Measurements from ENCODE around the gene FCRLA.
"Not testable (repeated sequence)": the region's sequence is repeated elsewhere in the genome, so short reads cannot be mapped to it uniquely, and the experiment has no call there.

FCRLA gene, protein sequence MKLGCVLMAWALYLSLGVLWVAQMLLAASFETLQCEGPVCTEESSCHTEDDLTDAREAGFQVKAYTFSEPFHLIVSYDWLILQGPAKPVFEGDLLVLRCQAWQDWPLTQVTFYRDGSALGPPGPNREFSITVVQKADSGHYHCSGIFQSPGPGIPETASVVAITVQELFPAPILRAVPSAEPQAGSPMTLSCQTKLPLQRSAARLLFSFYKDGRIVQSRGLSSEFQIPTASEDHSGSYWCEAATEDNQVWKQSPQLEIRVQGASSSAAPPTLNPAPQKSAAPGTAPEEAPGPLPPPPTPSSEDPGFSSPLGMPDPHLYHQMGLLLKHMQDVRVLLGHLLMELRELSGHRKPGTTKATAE

DNA sequence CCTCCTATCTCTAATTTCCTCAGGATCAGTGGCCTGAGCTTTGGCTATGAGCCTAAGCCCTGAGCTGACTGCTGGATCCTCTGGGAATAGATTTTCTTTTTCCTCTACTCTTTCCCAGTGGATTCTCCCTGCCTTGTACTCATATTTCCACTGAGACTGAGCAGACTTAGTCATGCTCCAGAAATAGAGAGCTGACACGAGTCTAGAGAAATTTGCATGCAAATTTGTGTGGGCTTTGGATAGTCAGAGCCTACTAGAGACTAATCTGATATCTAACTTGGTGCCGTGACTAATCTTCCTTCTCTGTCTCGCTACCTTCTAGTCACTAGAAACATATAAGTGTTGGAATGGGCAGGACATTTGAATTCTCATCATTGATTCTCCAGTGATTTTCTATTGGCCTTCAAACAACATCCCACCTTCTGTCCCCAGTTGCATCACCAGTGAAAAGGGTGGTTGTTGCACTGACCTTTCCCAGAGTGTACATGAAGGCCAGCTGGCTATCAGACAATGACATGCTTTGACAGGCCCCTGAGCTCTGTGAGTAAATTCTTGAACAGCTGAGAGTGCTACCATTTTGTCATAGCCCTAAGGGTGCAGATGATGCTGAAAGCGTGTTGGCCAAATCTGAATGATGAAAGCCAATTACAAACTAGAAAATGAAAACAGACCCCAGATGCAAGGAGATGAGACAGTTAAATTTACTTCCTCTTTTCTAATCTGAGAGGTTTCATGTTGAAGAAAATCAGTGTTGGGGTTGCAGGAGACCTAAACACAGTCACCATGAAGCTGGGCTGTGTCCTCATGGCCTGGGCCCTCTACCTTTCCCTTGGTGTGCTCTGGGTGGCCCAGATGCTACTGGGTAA lies at the start of gene FCRLA:
Gene FCRLA (plus strand): TSS at position 748 of the 866 bp plus-strand sequence. CDS start 36 bp downstream, at position 784.
- no peak for DNase-seq

DNA sequence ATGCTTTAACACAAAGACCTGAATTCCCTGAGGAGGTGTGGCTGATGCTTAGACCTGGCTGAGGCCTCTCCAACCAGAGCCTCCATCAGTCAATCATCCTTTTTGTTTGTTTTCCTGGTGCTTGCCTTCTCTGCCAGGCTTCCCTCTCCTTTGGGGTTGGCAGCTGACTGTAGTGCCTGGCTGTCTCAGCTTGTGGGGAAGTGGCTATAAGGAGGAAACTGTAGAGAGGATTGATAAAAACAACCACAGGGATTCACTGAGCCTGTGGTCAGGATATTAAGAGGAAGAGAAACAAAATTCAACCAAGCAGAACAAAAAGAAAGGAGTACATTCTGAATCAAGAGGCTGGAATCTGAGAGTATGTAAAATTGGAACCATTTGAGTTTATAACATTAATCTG lies 48.5 kb upstream of the FCRLA start:
- DNase-seq, result not testable (repeated sequence)

DNA sequence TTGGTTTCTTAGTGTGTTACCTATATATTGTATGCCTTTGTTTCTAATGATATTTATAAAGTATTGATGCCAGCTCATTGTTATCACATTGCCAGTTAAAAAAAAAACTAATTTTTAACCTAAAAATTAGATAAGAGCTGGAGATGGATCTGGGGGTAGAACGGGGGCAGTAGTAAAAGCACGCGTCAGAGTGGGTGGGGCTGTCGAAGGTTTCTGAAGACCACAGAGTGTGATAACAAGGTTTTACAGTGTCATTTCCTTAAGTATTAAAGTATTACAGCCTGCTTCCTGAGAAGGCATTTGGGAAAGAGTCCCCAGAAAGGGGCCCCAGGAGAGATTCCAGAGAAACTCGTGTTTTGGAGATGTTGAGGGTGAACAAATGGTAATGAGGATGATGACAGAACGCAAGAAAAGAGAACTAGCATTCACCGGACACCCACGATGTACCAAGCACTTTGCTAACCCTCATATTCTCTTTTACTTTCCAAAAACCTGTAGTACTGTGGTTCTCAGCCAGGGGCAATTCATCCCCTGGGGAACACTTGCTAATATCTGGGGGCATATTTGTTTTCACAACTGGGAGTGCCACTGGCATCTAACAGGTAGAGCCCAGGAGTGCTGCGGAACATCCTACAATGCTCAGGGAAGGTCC lies 45.2 kb upstream of the FCRLA start:
- not testable (repeated sequence) for DNase-seq

DNA sequence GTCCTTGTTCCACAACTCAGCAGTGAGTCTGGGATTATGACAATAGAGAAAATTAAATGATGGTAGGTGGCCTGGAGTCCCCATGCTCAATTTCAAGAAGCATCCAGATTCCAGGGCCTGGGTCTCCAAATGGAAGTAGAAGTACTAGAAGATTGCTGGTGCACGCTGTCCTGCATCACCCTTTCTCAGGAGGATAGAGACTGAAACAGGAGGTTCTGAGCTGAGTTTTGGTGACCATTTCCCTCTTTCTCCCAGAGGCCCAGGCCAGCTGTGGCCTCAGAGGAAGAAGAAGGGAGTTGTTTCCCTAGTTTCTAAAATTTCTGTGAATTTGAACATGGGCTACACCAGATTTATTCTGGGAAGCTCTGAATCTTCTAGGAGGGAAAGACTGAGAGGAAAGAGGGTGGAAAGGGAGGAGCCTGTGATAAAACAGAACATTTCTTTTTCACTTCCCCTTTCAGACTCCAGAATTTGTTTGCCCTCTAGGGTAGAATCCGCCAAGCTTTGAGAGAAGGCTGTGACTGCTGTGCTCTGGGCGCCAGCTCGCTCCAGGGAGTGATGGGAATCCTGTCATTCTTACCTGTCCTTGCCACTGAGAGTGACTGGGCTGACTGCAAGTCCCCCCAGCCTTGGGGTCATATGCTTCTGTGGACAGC lies 44.2 kb upstream of the FCRLA start, which contains the start of gene FCGR2B:
Gene FCGR2B (plus strand): TSS at position 460 of the 656 bp plus-strand sequence. CDS start 99 bp downstream, at position 559.
- not testable (repeated sequence) for DNase-seq

DNA sequence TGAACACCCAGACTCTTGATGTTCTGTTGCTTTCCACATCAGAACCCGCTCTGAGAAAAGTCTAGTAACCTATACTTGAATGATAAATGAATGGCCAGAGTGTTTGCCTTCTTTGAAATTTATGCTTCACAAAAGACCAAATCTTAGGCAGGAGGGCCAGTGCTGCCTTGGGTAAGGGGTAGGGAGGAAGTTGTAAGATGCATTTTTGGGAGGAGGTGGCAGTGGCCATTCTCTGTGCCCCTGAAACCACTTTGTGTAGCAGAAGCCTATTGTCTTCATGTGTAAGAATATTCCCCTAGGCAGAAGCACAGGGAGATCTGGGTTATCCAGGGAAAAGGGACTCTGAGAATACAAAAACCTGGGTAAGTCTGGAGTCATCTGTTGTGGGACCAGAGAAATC lies 43.5 kb upstream of the FCRLA start:
- not testable (repeated sequence) for DNase-seq

DNA sequence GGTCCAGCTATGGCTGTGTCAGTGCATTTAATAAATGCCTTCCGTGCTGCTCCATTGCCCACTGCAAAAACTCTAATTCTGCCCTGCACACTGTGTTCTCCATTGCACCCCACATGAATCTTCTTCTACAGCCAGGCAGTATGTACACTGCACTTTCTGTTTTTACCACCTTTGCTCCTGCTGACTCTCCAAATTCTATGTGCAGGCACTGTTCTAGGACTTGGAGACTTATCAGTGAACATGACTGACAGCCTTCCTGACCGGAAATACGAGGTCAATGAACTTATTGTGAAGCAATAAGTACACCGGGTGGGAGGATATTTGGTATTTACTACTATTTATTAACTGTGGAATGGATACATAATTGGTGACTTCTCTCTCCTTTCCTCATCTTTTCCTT lies 42.3 kb upstream of the FCRLA start:
- DNase-seq, result not testable (repeated sequence)

DNA sequence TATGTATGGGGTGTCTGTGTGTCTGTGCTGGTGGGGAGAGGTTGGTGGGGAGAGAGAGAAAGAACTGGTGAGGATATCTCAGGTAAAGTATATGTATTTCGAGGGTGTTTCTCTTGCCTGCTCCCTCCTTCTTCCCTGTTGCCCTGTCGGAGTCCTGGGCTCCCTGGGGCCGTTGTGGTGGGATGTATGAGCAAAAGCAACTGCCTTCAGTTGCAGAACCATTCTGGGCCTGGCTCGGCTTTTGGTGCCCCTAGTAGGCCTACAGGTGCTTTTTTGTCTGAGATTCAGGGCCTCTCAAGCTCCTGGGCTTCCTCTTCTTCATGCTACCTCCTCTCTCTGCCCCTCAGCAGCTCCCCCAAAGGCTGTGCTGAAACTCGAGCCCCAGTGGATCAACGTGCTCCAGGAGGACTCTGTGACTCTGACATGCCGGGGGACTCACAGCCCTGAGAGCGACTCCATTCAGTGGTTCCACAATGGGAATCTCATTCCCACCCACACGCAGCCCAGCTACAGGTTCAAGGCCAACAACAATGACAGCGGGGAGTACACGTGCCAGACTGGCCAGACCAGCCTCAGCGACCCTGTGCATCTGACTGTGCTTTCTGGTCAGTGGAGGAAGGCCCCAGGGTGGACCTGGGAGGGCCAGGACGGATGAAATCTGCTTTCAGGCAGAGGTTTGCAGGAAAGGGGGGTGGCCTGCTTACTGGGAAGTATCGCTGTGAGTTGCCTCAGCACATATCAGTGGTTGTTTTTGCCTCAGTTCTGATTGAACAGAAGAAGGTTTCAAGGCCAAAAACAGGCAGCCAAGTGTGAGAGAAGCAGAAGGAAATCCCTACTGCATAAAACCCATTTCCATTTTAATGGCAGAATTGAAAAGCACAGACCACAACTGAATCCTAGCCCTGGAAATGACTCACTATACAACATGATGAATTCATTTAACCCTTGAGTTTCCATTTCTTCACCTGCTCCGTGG lies 35.7 kb upstream of the FCRLA start:
- not testable (repeated sequence) for DNase-seq

DNA sequence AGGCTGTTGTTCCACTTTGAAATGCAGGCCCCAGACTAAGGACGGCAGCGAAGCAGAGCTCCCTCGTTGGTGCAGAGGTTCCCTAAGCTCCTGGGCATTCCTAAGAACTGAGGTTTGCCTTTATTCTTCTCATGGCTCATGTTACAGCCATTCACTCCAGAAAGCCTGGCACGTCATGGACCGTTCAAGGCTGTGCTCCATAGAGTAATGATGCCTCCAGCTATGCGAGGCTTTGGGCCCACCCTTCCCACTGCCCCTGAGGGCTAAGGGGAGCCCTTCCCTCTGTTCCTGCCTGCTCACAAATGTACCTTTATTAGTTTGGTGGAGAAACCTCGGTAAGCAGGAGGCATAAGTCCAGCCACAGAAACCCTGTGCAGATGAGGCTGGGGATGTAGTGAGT lies 33.6 kb upstream of the FCRLA start:
- not testable (repeated sequence) for DNase-seq

DNA sequence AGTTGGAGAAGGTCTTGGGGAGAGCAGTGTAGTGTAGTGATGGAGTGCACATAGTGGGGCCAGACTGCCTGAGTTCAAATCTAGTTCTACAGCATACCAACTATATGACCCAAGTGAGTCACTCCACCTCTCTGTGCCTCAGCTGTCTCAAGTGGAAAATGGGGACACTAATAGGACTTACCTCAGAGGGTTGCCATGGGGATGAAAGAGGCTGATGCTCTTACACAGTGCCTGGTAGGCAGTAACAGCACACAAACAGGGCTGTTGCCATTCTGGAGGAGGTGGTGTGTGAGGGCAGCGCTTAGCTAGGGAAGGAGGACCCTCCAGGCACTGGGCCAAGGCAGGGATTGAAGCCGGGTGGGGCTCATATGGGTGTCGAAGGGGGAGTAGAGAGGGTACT lies 32.6 kb upstream of the FCRLA start:
- not testable (repeated sequence) for DNase-seq

DNA sequence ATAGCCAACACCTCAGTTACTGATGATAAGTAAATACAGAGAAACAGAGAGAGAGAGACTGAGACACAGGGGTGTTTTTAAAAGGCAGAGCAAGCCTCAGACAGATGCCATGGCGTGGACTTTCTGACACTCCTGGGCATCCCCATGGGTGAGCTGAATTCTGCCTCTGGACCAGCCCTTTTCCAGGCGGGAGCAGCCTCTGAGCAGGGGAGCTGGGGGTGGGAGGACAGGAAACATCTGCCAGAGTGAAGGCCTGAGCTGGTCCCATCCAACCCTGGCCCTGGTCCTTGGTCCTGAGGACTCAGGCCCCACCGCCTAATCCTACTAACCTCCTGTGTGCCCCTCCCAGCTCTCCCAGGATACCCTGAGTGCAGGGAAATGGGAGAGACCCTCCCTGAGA lies 32.1 kb upstream of the FCRLA start:
- not testable (repeated sequence) for DNase-seq

DNA sequence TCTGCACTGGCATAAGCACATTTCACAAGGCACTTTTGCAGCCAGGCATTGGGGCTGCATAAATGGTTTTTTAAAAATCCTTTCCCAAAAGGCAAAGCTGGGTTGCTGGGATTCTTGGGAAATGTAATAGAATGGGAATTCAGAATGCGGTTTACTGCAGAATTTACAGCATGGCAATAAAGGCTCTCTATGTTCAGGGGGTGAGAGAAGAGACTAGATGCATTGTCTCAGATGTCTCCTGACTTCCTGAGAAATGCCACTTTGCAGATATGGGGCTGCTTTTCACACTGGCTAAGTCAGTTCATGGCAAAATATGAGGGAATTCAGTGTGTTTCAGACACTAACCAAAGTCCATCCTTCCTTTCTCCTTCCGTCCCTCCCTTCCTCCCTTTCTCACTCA lies 30.6 kb upstream of the FCRLA start:
- no peak for DNase-seq

DNA sequence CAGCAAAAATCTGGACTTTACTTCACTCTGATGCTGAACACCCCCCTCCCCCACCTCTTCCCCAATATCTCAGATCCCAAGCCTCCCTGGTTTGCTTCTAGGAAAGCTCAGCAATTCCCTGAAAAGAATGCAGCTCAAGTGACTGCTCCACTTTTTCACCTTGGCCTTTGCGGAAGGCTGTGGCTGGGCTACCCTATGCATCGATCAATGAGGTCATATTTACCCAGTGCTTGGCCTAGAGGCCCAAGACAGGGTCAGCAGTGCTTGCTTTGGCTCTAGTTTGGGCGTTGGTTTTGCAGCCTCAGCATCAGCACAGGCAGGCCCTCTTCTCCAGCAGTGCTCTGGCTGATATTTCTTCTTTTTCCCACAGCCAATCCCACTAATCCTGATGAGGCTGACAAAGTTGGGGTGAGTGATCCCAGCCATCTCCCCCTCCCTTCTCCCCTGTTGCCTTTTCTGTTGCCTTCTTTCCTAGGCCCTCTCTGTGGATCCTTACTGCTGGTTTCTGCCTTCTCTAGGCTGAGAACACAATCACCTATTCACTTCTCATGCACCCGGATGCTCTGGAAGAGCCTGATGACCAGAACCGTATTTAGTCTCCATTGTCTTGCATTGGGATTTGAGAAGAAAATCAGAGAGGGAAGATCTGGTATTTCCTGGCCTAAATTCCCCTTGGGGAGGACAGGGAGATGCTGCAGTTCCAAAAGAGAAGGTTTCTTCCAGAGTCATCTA lies 29.9 kb upstream of the FCRLA start:
- DNase-seq, result no peak

DNA sequence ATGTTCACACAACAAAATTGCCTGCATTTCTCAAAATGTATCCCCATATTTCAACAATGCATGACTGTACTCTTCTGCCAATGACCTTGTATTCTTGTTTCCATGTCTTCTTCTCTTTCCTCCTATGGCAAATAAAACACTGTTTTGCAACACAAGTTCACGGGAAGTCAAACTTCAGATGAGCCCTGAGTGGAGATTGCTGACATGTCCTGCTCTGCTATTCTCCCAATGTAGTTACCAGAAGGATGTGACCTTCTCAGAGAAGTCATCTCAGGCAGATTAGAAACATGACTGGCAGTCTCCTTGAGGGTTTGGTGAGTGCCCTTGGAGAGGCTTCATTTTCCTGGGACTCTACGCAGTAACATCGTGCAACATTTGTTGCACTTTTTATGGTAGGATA lies 28.5 kb upstream of the FCRLA start:
- DNase-seq, result no peak

DNA sequence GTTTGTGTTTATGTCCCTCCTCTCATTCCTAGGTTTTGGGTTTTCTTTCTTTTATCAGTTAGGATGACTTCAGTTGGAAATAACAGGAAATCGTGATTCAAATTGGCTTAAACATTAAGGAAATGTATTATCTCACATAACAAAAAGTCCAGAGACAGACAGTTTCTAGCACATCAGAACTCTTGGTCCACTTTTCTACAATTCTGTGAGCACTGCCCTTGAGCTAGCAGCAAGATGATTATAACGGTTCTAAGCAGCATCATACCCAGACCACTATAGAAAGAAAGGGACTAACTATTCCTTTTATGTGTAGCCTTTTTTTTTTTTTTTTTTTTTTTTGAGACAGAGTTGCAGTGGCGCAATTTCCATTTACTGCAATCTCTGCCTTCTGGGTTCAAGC lies 25.1 kb upstream of the FCRLA start:
- DNase-seq, result no peak

DNA sequence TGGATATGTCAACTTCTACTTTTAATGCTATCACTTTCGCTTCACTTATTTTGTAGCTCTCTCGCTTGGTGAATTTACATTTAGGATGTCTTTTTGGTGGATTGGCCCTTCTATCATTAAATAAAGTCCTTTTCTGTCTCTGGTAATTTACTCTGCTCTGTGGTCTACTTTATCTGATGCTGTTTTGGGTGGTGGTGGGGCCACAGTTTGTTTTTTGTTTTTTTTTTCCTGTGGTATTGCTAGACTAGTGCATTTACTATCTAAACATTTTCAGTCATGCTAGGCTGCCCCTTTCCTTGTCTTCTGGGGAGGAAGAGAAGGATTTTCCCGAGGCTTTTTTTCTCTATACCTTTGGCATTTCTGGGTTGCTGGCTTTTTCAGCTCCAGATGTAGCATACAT lies 18.1 kb upstream of the FCRLA start:
- no peak for DNase-seq

DNA sequence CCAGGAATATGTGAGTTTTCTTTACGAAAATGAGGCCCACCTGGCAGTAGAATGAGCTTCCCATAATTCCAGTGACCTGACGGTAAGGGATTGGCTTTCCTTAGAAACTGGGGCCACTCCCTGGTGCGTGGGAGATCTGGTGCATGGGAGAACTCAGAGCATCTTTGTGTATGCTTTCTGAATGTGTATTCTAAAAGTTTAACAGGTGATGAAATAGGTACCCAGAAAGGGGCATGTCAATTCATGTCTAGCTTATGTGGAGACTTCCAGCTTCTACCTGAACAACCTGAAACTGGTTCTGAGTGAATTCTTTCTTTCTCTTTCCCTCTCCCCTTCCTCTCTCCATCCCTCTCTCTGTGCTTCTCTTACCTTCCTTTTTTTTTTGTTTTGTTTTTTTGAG lies 15.2 kb upstream of the FCRLA start:
- DNase-seq, result no peak

DNA sequence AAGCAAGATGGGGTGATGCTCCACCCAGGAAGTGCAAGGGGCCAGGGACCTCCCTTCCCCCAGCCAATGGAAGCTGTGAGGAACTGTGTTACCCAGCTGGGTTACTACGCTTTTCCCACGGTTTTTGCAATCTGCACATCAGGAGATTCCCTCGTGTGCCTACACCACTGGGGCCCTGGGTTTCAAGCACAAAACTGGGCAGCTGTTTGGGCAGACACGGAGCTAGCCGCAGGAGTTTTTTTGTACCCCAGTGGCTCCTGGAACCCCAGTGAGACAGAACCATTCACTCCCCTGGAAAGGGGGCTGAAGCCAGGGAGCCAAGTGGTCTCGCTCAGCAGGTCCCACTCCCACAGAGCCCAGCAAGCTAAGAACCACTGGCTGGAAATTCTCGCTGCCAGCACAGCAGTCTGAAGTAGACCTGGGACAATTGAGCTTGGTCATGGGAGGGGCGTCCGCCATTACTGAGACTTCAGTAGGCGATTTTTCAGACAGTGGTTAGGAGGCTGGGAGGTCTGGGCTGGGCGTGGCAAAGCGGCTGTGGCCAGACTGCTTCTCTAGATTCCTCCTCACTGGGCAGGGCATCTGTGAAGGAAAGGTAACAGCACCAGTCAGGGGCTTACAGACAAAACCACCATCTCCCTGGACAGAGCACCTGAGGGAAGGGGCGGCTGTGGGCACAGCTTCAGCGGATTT lies 13.9 kb upstream of the FCRLA start:
- not testable (repeated sequence) for DNase-seq

DNA sequence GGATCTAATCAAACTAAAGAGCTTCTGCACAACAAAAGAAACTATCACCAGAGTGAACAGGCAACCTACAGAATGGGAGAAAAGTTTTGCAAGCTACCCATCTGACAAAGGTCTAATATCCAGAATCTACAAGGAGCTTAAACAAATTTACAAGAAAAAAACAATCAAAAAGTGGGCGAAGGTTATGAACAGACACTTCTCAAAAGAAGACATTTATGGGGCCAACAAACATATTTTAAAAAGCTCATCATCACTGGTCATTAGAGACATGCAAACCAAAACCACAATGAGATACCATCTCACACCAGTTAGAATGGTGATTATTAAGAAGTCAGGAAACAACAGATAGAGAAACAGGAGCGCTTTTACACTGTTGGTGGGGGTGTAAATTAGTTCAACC lies 8.7 kb upstream of the FCRLA start:
- not testable (repeated sequence) for DNase-seq

DNA sequence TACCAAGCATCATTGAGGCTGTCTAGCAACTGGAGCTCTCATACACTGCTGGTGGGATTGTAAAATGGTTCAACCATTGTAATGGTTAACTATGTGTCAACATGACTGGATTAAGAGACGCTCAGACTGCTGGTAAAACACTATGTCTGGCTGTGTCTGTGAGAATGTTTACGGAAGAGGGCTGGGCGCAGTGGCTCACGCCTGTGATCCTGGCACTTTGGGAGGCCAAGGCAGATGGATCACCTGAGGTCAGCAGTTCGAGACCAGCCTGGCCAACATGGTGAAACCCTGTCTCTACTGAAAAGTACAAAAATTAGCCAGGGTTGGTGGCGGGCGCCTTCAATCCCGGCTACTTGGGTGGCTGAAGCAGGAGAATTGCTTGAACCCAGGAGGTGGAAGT lies 4.8 kb upstream of the FCRLA start:
- no peak for DNase-seq

DNA sequence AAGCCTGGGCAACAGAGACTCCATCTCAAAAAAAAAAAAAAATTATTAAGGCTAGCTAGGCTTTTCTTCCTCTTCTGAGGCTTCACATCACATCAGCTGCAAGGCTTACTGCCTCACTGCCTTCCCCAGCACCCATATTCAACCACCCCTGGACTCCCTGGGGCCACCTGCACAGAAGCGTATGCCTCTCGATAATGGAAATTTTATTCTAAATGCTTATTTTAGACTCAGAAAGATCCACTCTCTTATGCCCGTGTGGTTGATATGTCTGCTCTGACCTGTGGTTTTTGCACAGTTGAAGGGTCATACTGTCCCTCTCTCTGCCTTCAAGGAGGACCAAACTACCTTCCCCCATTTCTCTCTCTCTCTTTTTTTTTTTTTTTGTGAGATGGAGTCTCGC lies 1.5 kb upstream of the FCRLA start:
- no peak for DNase-seq

Data from NCI-H2029 treated with DMSO at 0.1 percent for 48 hours (cell line).